NCI-H226 (cell line): Measurements from ENCODE around the gene KCNS1.

ENCODE experiments used
- DNase-seq: peaks from one replicate; pipeline ENCODE4 v3.0.0-alpha.2; 2015

The KCNS1 gene

DNA sequence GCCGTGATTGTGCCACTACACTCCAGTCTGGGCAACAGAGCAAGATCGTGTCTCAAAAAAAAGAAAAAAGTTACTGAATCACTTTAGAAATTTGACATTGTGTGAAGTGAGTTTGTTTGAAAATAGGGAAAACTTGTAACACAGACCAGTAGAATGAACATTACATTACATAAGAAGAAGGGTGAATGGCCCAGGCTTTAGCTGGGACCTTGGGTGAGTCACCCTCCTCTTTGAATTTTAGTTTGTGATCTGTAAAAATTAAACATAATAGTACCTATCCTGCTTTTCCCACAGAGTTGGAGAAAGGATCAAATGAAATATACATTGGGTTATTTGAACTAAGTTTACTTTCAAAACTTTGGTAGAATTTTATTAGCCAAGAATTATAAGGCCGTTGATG, 56.3 kb downstream of the KCNS1 start:
- DNase-seq = no peak

DNA sequence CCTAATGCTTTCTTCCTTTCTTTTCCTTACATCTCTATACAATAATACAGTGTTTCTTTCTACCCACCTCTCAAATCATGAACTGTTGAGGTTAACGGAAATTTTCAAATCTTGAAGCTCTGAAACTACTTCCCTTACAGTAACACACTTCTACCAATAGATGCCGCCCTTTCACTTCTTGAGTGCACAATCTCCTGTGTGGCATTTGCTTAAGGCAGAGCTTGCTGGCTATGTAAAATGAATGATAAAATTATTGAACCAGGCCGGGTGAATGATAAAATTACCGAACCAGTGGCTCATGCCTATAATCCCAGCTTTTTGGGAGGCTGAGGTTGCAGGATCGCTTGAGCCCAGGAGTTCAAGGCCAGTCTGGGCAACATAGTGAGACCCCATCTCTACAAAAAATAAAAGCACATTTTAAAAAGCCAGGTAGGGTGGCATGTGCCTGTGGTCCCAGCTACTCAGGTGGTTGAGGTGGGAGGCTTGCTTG, 56.8 kb downstream of the KCNS1 start:
- peak; percentile 67 for DNase-seq

DNA sequence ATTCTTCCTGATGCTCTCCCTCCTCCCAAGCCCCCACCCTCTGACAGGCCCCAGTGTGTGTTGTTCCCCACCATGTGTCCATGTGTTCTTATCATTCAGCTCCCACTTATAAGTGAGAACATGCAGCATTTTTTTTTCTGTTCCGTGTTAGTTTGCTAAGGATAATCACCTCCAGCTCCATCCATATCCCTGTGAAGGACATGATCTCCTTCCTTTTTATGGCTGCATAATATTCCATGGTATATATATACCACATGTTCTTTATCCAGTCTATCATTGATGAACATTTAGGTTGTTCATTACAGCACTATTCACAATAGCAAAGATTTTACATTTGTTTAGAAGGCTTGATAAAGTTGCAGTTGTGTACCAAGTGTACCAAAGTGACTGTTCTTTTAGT, 57.9 kb downstream of the KCNS1 start:
- no peak for DNase-seq
